ENCODE data around the gene NELFCD. TPM values are rescaled to one million over a fixed set of nuclear protein-coding genes. Genes with fewer than 3 reads are reported as not detected.
"Not testable (repeated sequence)": the region's sequence is repeated elsewhere in the genome, so short reads cannot be mapped to it uniquely, and the experiment has no call there.

NELFCD gene
- total RNA-seq, 1 donor from 2014 or later: 35.6 TPM

DNA sequence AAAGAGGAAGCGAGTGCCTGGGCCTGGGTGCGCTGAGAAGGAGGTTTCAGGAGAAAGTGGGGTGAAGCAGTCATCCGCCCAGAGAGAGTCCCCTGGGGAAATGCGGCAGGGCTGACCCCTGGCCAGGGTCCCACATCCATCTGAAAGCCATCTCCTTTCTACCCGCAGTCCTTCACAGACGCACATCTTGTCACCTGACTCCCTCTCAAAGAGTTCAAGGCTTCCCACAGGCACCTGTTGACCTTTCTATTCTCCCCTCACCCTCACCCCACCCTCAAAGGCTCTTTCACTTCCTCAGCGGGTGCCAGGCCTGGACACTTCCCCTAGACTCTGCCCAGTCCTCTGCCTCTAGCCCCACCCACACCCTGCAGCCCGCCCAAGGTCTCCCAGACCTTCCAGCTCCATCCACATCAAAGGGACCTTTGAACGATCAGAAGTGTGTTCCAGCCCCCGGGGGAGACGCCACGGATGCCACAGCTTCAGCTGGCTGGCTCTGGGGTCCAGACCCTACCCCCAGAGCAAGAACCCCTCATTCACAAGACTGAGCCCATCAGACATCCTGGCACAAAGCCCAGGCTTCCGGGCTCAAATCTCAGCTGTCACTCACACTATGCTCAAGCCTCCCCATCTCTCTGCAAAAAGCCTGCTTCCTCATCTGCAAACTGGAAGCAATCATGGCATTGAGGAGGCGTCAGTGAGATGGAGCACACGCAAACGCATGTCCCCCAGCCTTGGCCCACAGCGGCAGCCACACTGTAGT lies 23.9 kb downstream of the NELFCD start:
- intact Hi-C loops (cut with micrococcal nuclease): no loop called here
- DNase-seq: peak; percentile 69
- peak; percentile 53 for ATAC-seq

DNA sequence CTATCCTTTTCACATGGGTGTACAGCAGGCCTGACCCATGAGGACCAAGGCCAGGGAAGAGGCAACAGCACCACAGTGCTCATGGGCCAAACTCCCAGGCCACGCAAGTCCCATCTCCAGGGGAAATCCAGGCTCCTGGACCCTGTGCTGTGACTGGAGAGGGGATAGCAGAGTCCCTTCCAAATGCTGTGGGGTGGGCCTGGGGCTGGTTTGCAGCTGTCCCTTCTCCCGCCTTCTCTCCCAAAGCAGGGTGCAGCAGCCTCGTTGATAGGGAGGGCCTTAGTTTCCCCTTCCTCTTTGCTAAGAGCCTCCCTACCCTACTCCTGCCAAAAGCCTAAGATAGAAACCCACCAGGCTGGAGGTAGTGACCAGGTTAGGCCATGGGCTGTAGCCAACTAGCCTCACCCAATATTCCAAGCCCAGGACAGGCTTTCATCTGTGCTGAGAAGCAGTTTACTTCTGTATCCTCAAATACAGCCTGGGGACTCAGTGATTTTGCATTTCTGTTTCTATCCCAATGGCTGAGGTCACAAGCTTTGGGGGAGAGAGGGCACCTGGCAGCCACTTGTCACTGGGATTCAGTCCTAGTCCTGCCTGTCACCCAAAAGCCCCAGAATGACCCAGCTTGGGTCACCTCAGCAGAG lies 24.6 kb downstream of the NELFCD start:
- intact Hi-C loops (cut with micrococcal nuclease): no loop called here
- no peak for ATAC-seq
- no peak for DNase-seq

DNA sequence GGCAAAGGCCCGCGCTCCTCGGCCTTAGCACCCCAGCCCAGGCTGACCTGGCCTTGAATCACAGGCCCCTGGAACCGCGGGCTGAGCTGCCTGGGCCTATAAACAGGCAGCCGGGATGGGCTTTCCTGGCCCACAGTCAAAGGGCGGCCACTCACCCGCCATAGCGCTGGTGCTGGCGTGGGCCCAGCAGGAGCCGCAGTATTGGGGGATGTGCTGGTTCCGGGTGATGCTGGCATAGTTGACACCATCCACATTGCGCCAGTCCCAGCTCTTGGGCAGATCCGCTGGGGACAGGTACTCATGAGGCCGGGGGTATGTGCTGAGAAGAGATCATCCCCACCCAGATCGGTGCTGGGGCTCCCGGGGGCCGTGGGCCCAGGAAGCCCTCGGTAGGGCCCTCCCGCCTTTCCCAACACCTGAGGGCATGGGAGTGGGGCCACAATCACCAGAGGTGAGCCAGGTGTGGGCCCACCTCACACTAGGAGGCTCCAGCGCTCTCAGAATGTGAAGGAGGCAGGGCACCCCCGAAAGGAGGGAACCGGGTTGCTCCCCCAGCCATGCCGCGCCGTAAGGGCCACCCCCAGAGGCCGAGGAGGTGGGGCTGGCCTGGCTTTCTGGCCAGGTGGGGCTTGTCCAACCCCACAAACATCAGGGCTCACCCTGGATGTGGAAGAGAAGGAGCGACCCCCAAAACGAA lies 25.3 kb downstream of the NELFCD start:
- ATAC-seq (peak; percentile 6), DNase-seq (peak; percentile 56)
- intact Hi-C loops (cut with micrococcal nuclease): no loop called here

DNA sequence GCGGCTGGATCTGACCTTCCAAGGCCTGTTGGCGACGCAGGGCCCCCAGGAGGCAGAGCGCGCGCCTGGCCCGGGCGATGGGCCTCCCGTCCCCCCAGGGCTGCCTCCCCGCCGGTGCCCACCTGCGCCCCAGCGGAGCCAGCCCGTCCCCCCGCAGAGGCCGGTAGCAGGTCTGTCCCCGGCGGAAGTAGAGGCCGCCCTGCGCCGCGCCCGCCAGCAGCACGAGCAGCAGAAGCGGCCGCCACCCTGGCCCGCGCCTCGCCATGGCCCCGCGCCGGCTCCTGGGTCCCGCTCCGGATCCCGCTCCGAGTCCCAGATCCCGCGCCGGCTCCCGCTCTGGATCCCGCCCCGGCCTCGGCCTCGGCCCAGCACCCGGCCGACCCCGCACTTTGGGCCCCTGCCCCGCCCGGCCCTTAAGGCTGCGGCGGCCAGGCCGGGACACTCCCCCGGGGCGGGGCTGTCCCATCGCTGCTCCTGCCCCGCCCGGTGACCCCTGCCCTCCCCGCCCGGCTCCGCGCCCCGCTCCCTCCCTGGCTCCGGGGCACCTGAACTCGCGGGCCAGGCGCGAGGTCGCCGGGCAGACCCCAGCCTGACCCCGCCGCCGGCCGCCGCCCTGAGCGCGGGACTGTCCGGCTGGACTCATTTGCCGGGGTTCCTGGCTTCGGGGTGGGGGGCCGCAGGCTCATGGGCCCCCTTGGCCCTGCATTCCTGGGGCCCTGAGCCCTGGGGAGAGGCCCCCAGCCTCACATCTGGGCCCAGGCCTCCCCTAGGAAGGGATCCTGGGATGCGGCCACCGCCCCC lies 26.0 kb downstream of the NELFCD start, which contains the start of gene CTSZ:
CTSZ (minus strand) TSS at position 391 of the 801 bp plus-strand sequence; CDS start at position 265, 126 bp downstream.
- ATAC-seq (peak; percentile 87), DNase-seq (peak; percentile 86)
- intact Hi-C loops (cut with micrococcal nuclease): no loop called here

DNA sequence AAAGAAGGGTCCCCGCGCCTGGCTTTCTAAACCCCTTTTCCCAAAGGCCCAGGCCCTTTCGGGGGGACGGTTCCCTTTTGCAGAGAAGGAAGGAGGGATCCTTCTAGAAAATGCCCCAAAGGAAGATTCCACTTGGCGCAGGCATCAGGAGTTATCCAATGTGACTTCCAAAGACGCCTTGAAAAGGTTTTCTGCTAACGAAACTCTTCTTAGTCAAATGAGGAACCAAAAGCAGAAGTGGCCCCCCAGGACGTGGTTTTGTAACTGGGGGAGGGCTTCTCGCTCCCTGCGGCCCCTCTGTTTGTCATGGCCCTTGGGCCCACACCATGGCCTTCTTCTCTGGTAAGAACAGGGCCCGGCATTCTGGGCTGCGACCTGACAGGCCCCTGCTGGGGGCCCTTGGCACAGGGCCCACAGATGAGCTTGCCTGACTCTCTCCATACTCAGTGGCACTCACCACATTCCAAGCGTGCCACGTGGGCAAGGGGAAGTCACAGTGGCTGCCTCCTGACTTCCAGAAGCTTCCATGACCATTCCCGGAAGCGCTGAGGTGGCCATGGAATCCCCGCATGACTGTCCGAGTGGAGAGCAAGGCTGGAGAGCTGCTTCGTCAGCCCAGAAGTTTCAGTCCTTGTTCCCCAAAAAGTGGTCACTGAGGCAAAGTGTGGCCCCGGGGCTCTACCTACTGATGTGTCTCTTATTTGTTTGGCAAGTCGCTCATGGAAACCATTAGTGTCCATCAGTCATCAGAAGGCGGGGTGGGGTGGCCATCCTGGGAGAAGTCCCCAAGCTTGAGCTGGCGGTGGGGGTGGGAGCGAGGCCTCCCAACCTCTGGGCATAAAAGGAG lies 26.8 kb downstream of the NELFCD start:
- DNase-seq (peak; percentile 64), ATAC-seq (peak; percentile 4)
- intact Hi-C loops (cut with micrococcal nuclease): no loop called here

DNA sequence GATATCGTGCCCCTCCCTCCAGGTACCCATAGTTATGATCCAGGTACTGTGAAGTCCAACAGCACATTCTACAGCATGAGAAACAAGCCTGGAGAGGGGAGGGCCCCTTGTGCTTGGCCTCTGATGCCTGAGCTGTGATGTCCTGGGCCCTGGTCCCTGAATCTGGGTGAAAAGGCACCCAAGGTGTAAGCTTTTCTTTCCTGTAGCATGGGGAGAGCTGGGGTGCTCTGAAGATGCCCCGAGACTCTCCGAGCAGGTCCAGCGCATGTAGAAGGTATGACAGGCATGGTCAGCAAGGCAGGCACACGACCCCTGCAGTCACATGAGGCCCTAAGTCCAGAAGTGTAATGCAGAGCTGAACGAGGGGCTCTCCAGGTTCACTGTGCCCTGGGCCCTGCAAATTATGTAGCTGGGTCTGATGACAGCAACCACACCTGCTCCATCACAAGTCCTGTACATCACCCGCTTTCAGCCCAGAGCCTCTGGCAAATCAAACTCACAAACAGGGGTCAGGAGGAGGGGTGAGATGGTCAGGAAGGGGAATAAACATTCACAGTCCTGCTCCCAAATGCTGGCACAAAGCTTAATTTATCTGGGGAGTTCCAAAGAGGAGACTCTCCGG lies 27.8 kb downstream of the NELFCD start:
- intact Hi-C loops (cut with micrococcal nuclease): no loop called here
- no peak for ATAC-seq
- DNase-seq: no peak

DNA sequence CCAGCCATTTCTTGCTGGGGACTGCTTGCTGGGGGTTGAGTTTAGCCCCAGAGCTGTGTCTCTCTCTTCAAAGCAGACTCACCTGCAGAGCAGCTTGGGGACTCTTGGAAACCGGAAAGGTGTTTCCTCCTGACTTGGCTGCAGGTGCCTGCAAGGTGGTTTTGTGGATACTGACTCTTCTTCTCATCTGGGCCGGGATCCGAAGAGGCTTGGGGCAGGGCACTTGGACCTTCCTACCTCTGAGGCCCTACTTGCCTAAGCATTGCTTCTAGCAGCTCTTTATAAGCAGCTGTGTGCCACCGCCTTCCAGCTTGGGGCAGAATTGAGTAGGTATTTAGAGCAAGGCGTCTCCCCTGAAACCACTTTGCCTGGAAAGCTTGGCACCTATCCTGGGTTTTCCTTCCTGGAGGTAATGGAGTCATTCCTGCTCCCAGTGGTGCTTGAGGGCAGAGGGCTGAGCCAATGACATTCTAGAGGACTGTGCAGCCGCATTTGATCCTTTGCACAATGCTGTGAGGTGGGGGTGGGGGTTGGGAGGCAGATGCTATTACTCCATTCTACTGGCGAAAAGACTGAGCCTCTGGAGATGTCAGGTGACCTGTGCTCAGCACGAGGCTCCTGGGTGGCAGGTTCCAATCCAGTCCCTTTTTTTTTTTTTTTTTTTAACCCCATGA lies 29.4 kb downstream of the NELFCD start:
- intact Hi-C loops (cut with micrococcal nuclease): no loop called here
- no peak for ATAC-seq
- no peak for DNase-seq

DNA sequence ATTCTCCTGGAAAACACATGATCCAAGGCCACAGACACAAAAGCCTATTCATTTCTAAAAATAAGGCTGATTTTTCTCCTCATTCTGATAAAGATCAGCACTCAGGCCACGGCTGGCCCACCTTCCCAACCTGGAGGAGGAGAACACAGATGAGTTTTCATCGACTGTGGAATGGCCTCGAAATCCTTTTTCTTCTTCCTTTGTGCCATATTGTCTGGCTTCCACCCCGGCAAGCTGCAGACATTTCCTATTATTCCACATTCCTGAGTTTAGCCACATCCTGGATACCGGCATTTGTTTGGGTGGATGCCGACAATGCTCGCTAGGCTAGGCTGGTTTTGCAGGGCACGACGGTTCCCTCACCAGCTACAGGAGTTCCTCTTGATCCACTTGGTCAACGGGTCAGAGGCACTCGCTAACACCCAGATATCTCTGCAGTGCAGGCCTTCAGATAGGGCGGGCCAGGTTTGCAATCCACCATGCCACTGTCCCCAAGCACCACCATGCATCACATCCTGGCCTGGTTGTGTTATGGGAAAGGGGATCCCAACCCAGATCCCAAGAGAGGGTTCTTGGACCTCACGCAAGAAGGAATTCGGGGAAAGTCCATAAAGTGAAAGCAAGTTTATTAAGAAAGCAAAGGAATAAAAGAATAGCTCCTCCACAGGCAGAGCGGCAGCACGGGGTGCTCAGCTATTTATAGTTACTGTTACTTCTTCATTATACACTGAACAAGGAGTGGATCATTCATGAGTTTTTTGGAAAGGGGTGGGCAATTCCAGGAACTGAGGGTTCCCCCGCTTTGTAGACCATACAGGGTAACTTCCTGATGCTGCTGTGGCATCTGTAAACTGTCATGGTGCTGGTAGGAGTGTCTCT lies 30.2 kb downstream of the NELFCD start:
- ATAC-seq (no peak), DNase-seq (peak; percentile 38)
- intact Hi-C loops (cut with micrococcal nuclease): no loop called here

DNA sequence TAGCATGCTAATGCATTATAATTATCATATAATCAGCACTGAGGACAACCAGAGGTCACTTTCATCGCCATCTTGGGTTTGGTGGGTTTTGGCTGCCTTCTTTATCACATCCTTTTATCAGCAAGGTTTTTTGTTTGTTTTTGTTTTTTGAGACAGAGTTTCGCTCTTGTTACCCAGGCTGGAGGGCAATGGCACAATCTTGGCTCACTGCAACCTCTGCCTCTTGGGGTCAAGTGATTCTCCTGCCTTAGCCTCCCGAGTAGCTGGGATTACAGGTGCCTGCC lies 30.8 kb downstream of the NELFCD start:
- intact Hi-C loops (cut with micrococcal nuclease); DNase-seq; ATAC-seq: not testable (repeated sequence)

DNA sequence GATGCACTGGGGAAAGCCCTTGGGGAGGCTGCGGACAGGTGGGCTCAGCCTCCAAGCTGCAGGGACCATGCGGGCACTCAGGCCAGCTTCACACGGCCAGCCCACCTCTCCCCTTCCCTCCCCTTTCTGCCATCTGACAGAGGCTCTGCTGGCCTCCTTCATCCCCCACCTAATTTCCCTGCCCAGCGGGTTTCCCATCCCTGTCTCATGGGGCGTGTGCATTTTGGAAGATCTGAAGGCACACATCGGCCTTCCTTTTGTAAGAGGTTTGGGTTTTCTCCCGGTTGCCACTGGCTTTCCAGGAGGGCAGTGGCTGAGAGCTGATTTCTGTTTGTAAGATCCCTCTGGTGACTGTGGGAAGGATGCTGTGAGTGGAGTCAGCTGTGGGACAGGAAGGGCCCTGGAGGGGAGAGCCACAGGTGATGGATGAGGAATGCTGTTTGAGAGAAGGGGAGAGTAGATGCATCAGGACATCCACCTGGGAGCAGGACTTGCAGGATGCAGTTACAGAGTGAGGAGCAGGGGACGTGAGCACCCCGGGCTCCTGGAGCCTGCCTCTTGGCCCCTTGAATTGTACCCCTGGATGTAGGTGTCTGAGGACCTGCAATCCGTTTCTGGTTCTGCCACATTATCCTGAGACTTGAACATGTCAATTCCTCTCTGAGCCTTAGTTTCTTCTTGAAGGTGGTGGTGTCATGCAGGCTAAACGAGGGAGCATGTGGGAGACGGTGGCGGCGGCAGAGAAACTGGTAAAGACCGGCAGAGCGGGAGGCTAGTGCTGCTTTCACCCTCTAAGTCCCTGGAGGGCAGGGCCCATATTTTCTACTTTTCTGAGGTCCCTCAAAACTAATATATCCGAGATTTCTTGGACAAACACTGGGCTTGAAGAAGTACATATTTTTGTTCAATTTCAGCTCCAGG lies 32.2 kb downstream of the NELFCD start:
- ATAC-seq: no peak
- intact Hi-C loops (cut with micrococcal nuclease): no loop called here
- DNase-seq: no peak

DNA sequence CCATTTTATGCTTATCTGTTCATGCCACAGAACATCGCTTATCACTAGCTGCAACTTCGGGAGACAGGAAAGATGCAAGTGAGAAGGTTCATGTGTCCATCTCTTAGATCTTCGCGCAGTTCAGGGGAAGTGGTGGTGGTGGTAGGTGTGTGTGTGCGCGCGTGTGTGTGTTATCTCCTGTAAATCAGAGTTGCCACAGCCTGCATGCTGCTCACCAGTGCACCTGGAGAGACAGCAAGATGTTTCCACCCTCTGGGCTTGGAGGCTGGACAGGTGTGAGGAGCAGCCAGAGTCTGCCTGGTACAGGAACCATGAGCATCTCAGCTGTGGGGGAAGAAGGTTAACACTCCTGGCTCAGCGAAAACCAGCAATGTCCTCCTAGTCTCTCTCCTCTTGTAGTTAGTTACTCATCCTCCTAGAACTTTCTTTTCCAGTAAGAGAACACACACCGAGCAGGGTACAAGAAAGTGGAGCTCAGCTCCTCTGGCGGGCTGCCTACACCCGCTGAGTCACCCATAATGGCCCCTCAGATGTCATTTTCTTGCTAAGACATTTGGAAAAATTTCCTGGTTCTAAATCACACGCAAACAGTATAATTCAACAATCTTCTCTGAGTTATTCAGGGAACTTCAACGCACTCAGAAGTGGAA lies 33.0 kb downstream of the NELFCD start:
- ATAC-seq (no peak), DNase-seq (no peak)
- intact Hi-C loops (cut with micrococcal nuclease): no loop called here

DNA sequence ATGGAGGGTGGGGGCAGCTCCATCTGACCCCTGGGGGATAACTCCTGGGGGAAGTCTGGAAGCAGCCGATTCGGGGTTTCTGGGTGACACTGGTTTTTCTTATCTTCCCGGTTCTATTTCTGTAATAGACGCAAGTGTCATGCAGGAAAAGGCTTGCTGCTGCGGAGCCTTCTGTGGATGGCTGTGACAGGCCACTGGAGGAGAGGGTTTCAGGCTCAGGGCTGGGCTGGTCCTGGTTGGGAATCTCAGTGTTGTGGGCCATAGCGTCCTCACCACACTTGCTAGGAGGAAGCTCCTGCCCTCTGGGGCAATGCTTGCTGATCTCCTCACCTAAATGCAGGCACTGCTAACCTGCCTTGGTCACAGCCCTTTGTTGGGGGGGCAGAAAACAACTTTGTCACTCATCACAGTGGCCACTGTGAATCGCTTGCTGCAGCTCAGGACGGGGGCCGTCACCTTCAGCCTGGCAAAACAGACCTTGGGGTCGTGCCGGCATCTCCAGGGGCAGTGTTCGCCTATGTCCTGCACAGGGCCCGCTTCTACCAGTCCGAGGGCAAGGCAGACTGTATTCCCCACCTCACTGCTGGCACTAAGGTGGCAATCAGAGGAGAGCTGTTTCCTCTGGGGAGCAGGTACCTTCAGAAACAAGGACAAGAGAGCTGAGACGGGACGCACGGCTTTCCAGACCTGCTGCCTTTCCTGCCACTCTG lies 33.8 kb downstream of the NELFCD start:
- DNase-seq (peak; percentile 28), ATAC-seq (peak; percentile 44)
- intact Hi-C loops (cut with micrococcal nuclease): no loop called here

DNA sequence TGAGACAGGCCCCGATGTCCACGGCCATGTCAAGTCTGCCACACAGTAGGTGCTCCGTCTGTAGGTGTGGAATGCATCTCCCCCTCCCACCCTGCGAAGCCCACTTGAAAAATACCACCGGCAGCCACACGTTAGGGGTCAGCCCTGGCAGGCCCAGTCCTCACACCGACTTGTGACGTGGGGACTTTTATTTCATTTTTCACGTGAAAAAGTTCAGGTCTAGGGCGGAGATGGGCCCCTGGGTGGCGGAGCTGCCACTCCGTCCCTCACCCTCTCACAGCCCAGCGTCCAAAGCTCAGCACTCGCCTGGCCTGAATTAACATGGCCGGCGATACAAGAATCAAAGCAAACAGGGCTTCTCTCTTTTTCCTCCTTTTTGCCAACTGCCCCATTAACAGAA lies 34.4 kb downstream of the NELFCD start:
- DNase-seq (no peak), ATAC-seq (no peak)
- intact Hi-C loops (cut with micrococcal nuclease): no loop called here

DNA sequence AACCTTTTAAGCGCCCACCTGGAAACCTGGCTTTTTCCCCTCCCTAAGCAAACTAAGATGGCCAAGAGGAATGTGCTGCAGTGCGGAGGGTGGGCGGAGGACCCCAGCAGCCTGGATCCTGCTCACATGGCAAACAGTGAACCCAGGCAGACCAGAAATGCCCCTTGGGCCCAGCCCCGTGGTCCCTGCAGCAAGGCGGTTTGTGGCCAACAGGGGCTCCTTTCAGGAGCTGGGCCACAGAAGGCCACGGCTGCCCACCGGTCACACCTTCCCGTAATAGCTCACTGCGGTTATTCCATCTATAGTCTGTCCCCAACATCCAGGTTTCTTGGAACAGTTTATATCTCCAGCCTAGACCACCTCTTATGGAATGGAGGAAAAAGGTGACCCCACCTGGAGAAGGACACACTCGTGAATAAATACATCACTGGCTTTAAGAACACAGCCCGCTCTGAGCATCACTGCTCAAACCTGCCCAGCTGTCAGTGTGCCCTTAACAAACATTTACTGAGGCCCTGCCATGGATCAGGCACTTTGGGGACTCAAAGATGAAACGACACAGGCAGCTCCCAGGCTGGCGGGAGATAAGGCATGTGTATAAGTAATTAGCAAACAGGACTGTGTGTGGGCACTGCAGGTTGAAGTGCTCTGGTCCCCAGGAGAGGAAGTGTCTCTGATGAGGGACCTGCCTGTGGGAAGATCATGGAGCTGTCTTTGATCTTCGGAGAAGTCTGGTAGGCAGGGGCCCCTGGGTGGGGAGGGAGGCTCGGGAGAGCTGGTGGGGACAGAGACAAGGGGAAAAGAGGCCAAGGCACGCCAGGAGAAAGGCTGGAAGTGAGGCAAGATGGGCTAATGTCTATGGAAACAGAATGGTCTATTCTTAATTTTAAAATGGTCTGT lies 35.0 kb downstream of the NELFCD start:
- DNase-seq (no peak), ATAC-seq (no peak)
- intact Hi-C loops (cut with micrococcal nuclease): no loop called here
